DMS153 (cell line): ENCODE results near the gene HSD11B1.

Experiments used
- DNase-seq: peaks from one replicate; lab custom pipeline; 2025; lab: John Stamatoyannopoulos, UW

HSD11B1 gene

GRCh38 chr1:209727785-209728184 is 23.1 kb downstream of the HSD11B1 start:
- no peak for DNase-seq

GRCh38 chr1:209728466-209728865 is 23.8 kb downstream of the HSD11B1 start:
- no peak for DNase-seq

GRCh38 chr1:209729436-209729835 is 24.8 kb downstream of the HSD11B1 start:
- DNase-seq, result no peak

- no peak for DNase-seq
Observed at GRCh38 chr1:209732725-209733124, 28.1 kb downstream of the HSD11B1 start.

- DNase-seq, result no peak
Observed at GRCh38 chr1:209733409-209734192, 29.0 kb downstream of the HSD11B1 start.

- DNase-seq, result no peak
Observed at GRCh38 chr1:209736490-209737117, 32.0 kb downstream of the HSD11B1 start.

- DNase-seq, result no peak
Observed at GRCh38 chr1:209737118-209737505, 32.5 kb downstream of the HSD11B1 start.

- DNase-seq, result no peak
Observed at GRCh38 chr1:209738270-209738669, 33.6 kb downstream of the HSD11B1 start.

GRCh38 chr1:209741193-209741592 is 36.5 kb downstream of the HSD11B1 start:
- DNase-seq, result no peak

- DNase-seq, result no peak
Observed at GRCh38 chr1:209741889-209742288, 37.2 kb downstream of the HSD11B1 start.

GRCh38 chr1:209742409-209743144 is 37.9 kb downstream of the HSD11B1 start:
- DNase-seq, result no peak

- peak; percentile 28 for DNase-seq
Observed at GRCh38 chr1:209743145-209743482, 38.5 kb downstream of the HSD11B1 start.

- no peak for DNase-seq
Observed at GRCh38 chr1:209746451-209747165, 42.0 kb downstream of the HSD11B1 start.

GRCh38 chr1:209747580-209748262 is 43.1 kb downstream of the HSD11B1 start:
- DNase-seq, result no peak

- DNase-seq, result no peak
Observed at GRCh38 chr1:209748620-209749019, 44.0 kb downstream of the HSD11B1 start.

GRCh38 chr1:209749205-209749604 is 44.6 kb downstream of the HSD11B1 start:
- no peak for DNase-seq

GRCh38 chr1:209749670-209750323 is 45.2 kb downstream of the HSD11B1 start:
- DNase-seq, result no peak

GRCh38 chr1:209751627-209752231 is 47.1 kb downstream of the HSD11B1 start:
- no peak for DNase-seq

GRCh38 chr1:209752890-209753289 is 48.2 kb downstream of the HSD11B1 start:
- no peak for DNase-seq

GRCh38 chr1:209755256-209755655 is 50.6 kb downstream of the HSD11B1 start:
- DNase-seq, result no peak
